H1 (cell line): Measurements from ENCODE around the gene ARHGAP24. TPM values are rescaled to one million over a fixed set of nuclear protein-coding genes. Genes with fewer than 3 reads are reported as not detected.

Experiments
- CTCF ChIA-PET: fragments of 300-600 bp; sonication (Branson Sonifier 250); formaldehyde crosslinking; loops from one replicate; lab custom pipeline; 2021; ENCODE audit not compliant: partially characterized antibody; lab: Charles Lee
- POLR2A ChIA-PET: fragments of 300-600 bp; sonication (Branson Sonifier 250); formaldehyde crosslinking; loops from one replicate; lab custom pipeline; 2021; ENCODE audit warnings: inconsistent platforms; ENCODE audit not compliant: partially characterized antibody; lab: Charles Lee
- DNase-seq, 2 experiments: peaks; one replicate each; pipeline versions ENCODE4 v3.0.0 to v3.0.0-alpha.2; 2010 to 2022; ENCODE audit warnings: low spot score in 2 of 2, low read depth in 1 of 2, mixed read lengths in 1 of 2
- FAIRE-seq: peaks from 2 replicates; lab custom pipeline; 2011; peaks lifted over from hg19 to GRCh38; lab: Jason Lieb, UNC
- H2AFZ ChIP-seq: 2 replicates; pipeline ENCODE4 v1.8.1; 2012; ENCODE audit warnings: low read length, inconsistent platforms
- H2AK5ac ChIP-seq: 2 replicates; pipeline ENCODE4 v1.6.1; 2013; ENCODE audit warnings: low read depth, low read length
- H2BK120ac ChIP-seq: replicated peaks from 2 replicates; pipeline ENCODE3; 2013; ENCODE audit warnings: low read depth, low read length, inconsistent platforms
- H2BK12ac ChIP-seq: 2 replicates; pipeline ENCODE4 v1.6.1; 2013; ENCODE audit warnings: low read depth, low read length
- H2BK15ac ChIP-seq: 2 replicates; pipeline ENCODE4 v1.6.1; 2013; ENCODE audit warnings: low read length
- H2BK20ac ChIP-seq: 2 replicates; pipeline ENCODE4 v1.6.1; 2013; ENCODE audit warnings: low read length
- H2BK5ac ChIP-seq: 2 replicates; pipeline ENCODE4 v1.6.1; 2013; ENCODE audit warnings: low read depth, low read length
- H3K14ac ChIP-seq: 2 replicates; pipeline ENCODE4 v1.6.1; 2013; ENCODE audit warnings: inconsistent platforms; ENCODE audit not compliant: insufficient read length
- H3K18ac ChIP-seq: 2 replicates; pipeline ENCODE4 v1.6.1; 2013; ENCODE audit warnings: low read length; ENCODE audit errors: extremely low read depth
- H3K23ac ChIP-seq: 2 replicates; pipeline ENCODE4 v1.6.1; 2013; ENCODE audit warnings: inconsistent platforms; ENCODE audit not compliant: insufficient read length
- H3K23me2 ChIP-seq: 2 replicates; pipeline ENCODE4 v1.6.1; 2013; ENCODE audit warnings: low read depth, low read length
- H3K27ac ChIP-seq: 2 replicates; pipeline ENCODE4 v1.6.1; 2011; ENCODE audit warnings: low read depth, low read length, inconsistent platforms
- H3K27me3 ChIP-seq, 4 experiments: replicated peaks in 1 of 4; 1 replicate in 1 of 4; 2 replicates in 3 of 4; pipeline versions ENCODE4 v1.6.1 to v1.8.1; 2011 to 2013; ENCODE audit warnings: low read length in 3 of 4, mild to moderate bottlenecking in 3 of 4, inconsistent platforms in 2 of 4, mixed read lengths in 2 of 4, moderate library complexity in 1 of 4; ENCODE audit not compliant: control insufficient read depth in 3 of 4, insufficient read depth in 3 of 4; ENCODE audit errors: extremely low read depth in 1 of 4
- H3K36me3 ChIP-seq, 4 experiments: 2 replicates each; pipeline versions ENCODE4 v1.6.1 to v1.8.1; 2011 to 2013; ENCODE audit warnings: mild to moderate bottlenecking in 4 of 4, low read length in 3 of 4, moderate library complexity in 2 of 4, control low read depth in 1 of 4, inconsistent platforms in 1 of 4; ENCODE audit not compliant: insufficient read depth in 4 of 4, control insufficient read depth in 2 of 4
- H3K4ac ChIP-seq: replicated peaks from 2 replicates; pipeline ENCODE3; 2013; ENCODE audit warnings: low read length, low read depth, mixed read lengths, inconsistent platforms; ENCODE audit not compliant: insufficient read length
- H3K4me1 ChIP-seq, 4 experiments: replicated peaks in 1 of 4; 1 replicate in 1 of 4; 2 replicates in 3 of 4; pipeline versions ENCODE4 v1.6.1 to v1.8.1; 2011 to 2013; ENCODE audit warnings: low read length in 3 of 4, inconsistent platforms in 2 of 4, mixed read lengths in 1 of 4; ENCODE audit not compliant: insufficient read depth in 4 of 4, control insufficient read depth in 3 of 4
- H3K4me2 ChIP-seq, 2 experiments: 2 replicates each; pipeline versions ENCODE4 v1.6.1 to v1.8.1; 2011 to 2013; ENCODE audit warnings: low read depth in 2 of 2, low read length in 2 of 2, control low read depth in 1 of 2, inconsistent platforms in 1 of 2, mild to moderate bottlenecking in 1 of 2; ENCODE audit not compliant: insufficient read depth in 1 of 2
- H3K4me3 ChIP-seq, 4 experiments: fragments of 200-600, 300-600 bp in 1 of 4; sonication (generic), shearing (Covaris generic), sonication (Bioruptor Twin) in 1 of 4; 2 replicates each; pipeline versions ENCODE4 v1.5.1 to v1.8.1; 2011 to 2016; ENCODE audit warnings: low read length in 4 of 4, low read depth in 3 of 4, control low read depth in 2 of 4, inconsistent platforms in 2 of 4, mild to moderate bottlenecking in 2 of 4, mixed read lengths in 1 of 4, moderate library complexity in 1 of 4; ENCODE audit not compliant: insufficient read depth in 2 of 4; ENCODE audit errors: extremely low read depth in 1 of 4
- H3K56ac ChIP-seq: replicated peaks from 2 replicates; pipeline ENCODE3; 2013; ENCODE audit warnings: low read depth, mild to moderate bottlenecking, mixed read lengths, low read length, inconsistent platforms; ENCODE audit not compliant: insufficient read length
- H3K79me1 ChIP-seq: 2 replicates; pipeline ENCODE4 v1.6.1; 2013; ENCODE audit warnings: low read depth, low read length, control low read depth
- H3K79me2 ChIP-seq, 2 experiments: 2 replicates each; pipeline versions ENCODE4 v1.6.1 to v1.8.1; 2012 to 2013; ENCODE audit warnings: low read length in 2 of 2, mild to moderate bottlenecking in 2 of 2, inconsistent platforms in 1 of 2; ENCODE audit not compliant: insufficient read depth in 2 of 2, control insufficient read depth in 1 of 2
- H3K9ac ChIP-seq, 4 experiments: replicated peaks in 1 of 4; 1 replicate in 1 of 4; 2 replicates in 3 of 4; pipeline versions ENCODE4 v1.6.1 to v1.8.1; 2011 to 2013; ENCODE audit warnings: low read depth in 3 of 4, low read length in 3 of 4, control low read depth in 2 of 4, mild to moderate bottlenecking in 2 of 4, moderate library complexity in 2 of 4, inconsistent platforms in 1 of 4; ENCODE audit errors: extremely low read depth in 1 of 4
- H3K9me3 ChIP-seq, 2 experiments: 2 replicates each; pipeline versions ENCODE4 v1.6.1 to v1.8.1; 2012 to 2013; ENCODE audit warnings: mild to moderate bottlenecking in 2 of 2, moderate library complexity in 2 of 2, control low read depth in 1 of 2, inconsistent platforms in 1 of 2, low read depth in 1 of 2, low read length in 1 of 2, mixed read lengths in 1 of 2; ENCODE audit not compliant: insufficient read depth in 2 of 2
- H4K20me1 ChIP-seq, 2 experiments: replicated peaks in 1 of 2; 2 replicates each; pipeline versions ENCODE3 to v1.8.1; 2011 to 2013; ENCODE audit warnings: inconsistent platforms in 2 of 2, low read length in 2 of 2, mild to moderate bottlenecking in 1 of 2; ENCODE audit not compliant: insufficient read depth in 2 of 2, control insufficient read depth in 1 of 2
- H4K5ac ChIP-seq: 2 replicates; pipeline ENCODE4 v1.6.1; 2013; ENCODE audit warnings: low read length, low read depth, mixed read lengths, inconsistent platforms; ENCODE audit not compliant: insufficient read length
- H4K8ac ChIP-seq: 2 replicates; pipeline ENCODE4 v1.8.0; 2013; ENCODE audit warnings: mild to moderate bottlenecking, moderate library complexity, low read length, inconsistent platforms; ENCODE audit not compliant: insufficient read depth; ENCODE audit errors: extremely low read depth
- H4K91ac ChIP-seq: replicated peaks from 2 replicates; pipeline ENCODE3; 2013; ENCODE audit warnings: low read length, mixed read lengths, inconsistent platforms; ENCODE audit not compliant: insufficient read length
- CEBPB ChIP-seq: IDR thresholded peaks from 2 replicates; pipeline ENCODE4 v1.6.1; 2012; ENCODE audit warnings: low read depth, low read length
- CTBP2 ChIP-seq: IDR thresholded peaks from 2 replicates; pipeline ENCODE4 v1.7.0; 2011; ENCODE audit warnings: borderline replicate concordance, mild to moderate bottlenecking, moderate library complexity, mixed read lengths, low read length; ENCODE audit not compliant: insufficient read depth, insufficient read length
- CTCF ChIP-seq, 3 experiments: IDR thresholded peaks; 1 replicate in 2 of 3; 2 replicates in 1 of 3; pipeline versions ENCODE4 v1.5.1 to v1.6.1; 2011; ENCODE audit warnings: low read length in 3 of 3, mild to moderate bottlenecking in 3 of 3, inconsistent platforms in 2 of 3, low read depth in 1 of 3, moderate library complexity in 1 of 3; ENCODE audit not compliant: insufficient read depth in 1 of 3; ENCODE audit errors: control extremely low read depth in 1 of 3
- GABPA ChIP-seq: IDR thresholded peaks from 2 replicates; pipeline ENCODE4 v1.6.1; 2011; ENCODE audit warnings: mild to moderate bottlenecking, low read length, moderate library complexity, borderline replicate concordance; ENCODE audit not compliant: insufficient read depth
- MAFK ChIP-seq: IDR thresholded peaks from 2 replicates; pipeline ENCODE4 v1.6.1; 2012; ENCODE audit warnings: low read depth, mild to moderate bottlenecking, improper control_type of control experiment, low read length
- NANOG ChIP-seq: IDR thresholded peaks from 2 replicates; pipeline ENCODE4 v1.6.1; 2011; ENCODE audit warnings: low read length, low read depth, mild to moderate bottlenecking, inconsistent platforms; ENCODE audit not compliant: insufficient read depth, poor library complexity, severe bottlenecking
- TAF7 ChIP-seq: optimal IDR thresholded peaks from 2 replicates; pipeline ENCODE3; 2011; ENCODE audit warnings: low read depth, mild to moderate bottlenecking, inconsistent platforms, low read length, moderate library complexity, borderline replicate concordance
- WGBS, 2 experiments: shearing (Covaris generic) in 1 of 2; methylation state at CpG; one replicate each; pipeline versions ENCODE4 v1.1.6 to v1.1.7; 2013 to 2015; ENCODE audit warnings: low lambda C conversion rate in 2 of 2, mixed read lengths in 2 of 2, inconsistent platforms in 1 of 2, low coverage in 1 of 2, missing lambda C conversion rate in 1 of 2; ENCODE audit not compliant: insufficient replicate concordance in 2 of 2, insufficient coverage in 1 of 2, insufficient read length in 1 of 2; ENCODE audit errors: extremely low coverage in 1 of 2, missing lambda C conversion rate in 1 of 2; 5-methylcytosine and 5-hydroxymethylcytosine counted together
- polyA plus RNA-seq, 7 experiments: library from polyadenylated mRNA; depleted of rRNA in 3 of 7; stranded (reverse) in 5 of 7; unstranded in 2 of 7; fragments of >200 nt in 5 of 7; fragments of 200-250 nt in 2 of 7; gene quantifications; 1 replicate in 5 of 7; 2 replicates in 1 of 7; 4 replicates in 1 of 7; pipeline versions ENCODE4 v1.2.1 to v1.2.3, GENCODE V29; 2011 to 2013; ENCODE audit warnings: missing spikeins in 2 of 7, mixed read lengths in 2 of 7
- total RNA-seq: library from RNA; stranded (reverse); fragmentation: NEBNext Ultra II Directional; extraction: Animal tissue kit (Norgen Biotek cat#: 25700); gene quantifications from 2 replicates; pipeline ENCODE4 v1.2.1, GENCODE V29; 2021

Gene ARHGAP24
- total and polyA plus RNA-seq, 2 of the 8 experiments (the other 6 are each of a cell fraction or from before 2014, with no cell fraction given), result 0.08 to 0.50 TPM

- Histone ChIP-seq H2BK12ac (no peak overlapping the region), H4K8ac (no peak overlapping the region), H2BK20ac (no peak overlapping the region), H3K79me1 (no peaks in the 10 kb centered on the region), H2BK5ac (no peak overlapping the region), H3K56ac (no peak overlapping the region), H3K4me1 (no peaks in the 10 kb centered on the region), H3K27ac (no peak overlapping the region), H3K27me3 (no peaks in the 10 kb centered on the region), H3K4ac (no peak overlapping the region), H2AFZ (no peak overlapping the region), H2BK15ac (no peak overlapping the region), H3K14ac (no peak overlapping the region), H3K18ac (no peak overlapping the region), H3K9me3 (no peaks in the 10 kb centered on the region), H3K23ac (no peak overlapping the region), H3K79me2 (no peaks in the 10 kb centered on the region)
- no peak for DNase-seq
- POLR2A ChIA-PET, result no interaction called here
- FAIRE-seq, result no peak
- no peak for TF ChIP-seq GABPA
- no peak for TF ChIP-seq CTBP2
- TF ChIP-seq MAFK, result no peak
- TF ChIP-seq NANOG, result no peak
- TF ChIP-seq CTCF (IDR thresholded peaks at IDR 0.05; ENCODE audit: control extremely low read depth in 1 of 3, insufficient read depth in 1 of 3, low read depth in 1 of 3, low read length in 3 of 3), result no peak
- TF ChIP-seq CEBPB, result no peak
- TF ChIP-seq TAF7, result no peak
- TF ChIP-seq, all 59 proteins: peak for 0
- Histone ChIP-seq H2AK5ac (no peak overlapping the region), H3K23me2 (no peaks in the 10 kb centered on the region), H4K20me1 (no peaks in the 10 kb centered on the region), H3K4me3 (no peak overlapping the region), H4K91ac (no peak overlapping the region), H2BK120ac (no peak overlapping the region), H4K5ac (no peak overlapping the region), H3K4me2 (no peak overlapping the region), H3K36me3 (no peaks in the 10 kb centered on the region), H3K9ac (no peak overlapping the region)
- CTCF ChIA-PET, result interaction anchor here (2.8 kb wide), 1 partner anchor 12 kb away, joined by 9 read pairs; no protein-coding TSS in a partner anchor
- 96% methylated on average over 1 of the region's 1 CpG; no CpG with 5 or more reads in 1 of the 2 experiments for WGBS, 2 experiments
Measured at GRCh38 chr4:85784947-85785346, 310.0 kb downstream of the ARHGAP24 start.
